K562 treated with DMSO at 1 percent for 48 hours (cell line): ENCODE data around the gene KAT2A. TPM values are rescaled to one million over a fixed set of nuclear protein-coding genes. Genes with fewer than 3 reads are reported as not detected.

Experiments used
- total RNA-seq: library from RNA; unstranded; fragments of 300-600 nt; gene quantifications from 2 replicates; pipeline ENCODE4 v1.2.3, GENCODE V29; 2022; ENCODE audit warnings: low replicate concordance; ENCODE audit errors: extremely low read depth

Gene KAT2A
- not detected in 2 replicates for total RNA-seq

GRCh38 chr17:42120770-42121769 is at the start of gene KAT2A:
TSS of gene KAT2A (minus strand) at chr17:42121367. CDS start at chr17:42121304, 63 bp downstream.

GRCh38 chr17:42122371-42123303 is 1.5 kb upstream of the KAT2A start, which contains the start of gene HSPB9:
TSS of gene HSPB9 (plus strand) at chr17:42122804. CDS start at chr17:42122851, 47 bp downstream.

GRCh38 chr17:42112552-42113176 is 8.5 kb downstream of the KAT2A start, which contains the start of gene DHX58:
TSS of gene DHX58 (minus strand) at chr17:42112714. CDS start at chr17:42111892, 822 bp downstream.

GRCh38 chr17:42097691-42098631 is 23.2 kb downstream of the KAT2A start, which contains the start of gene ZNF385C:
TSS of gene ZNF385C (minus strand) at chr17:42098473. CDS start at chr17:42063056, 35,417 bp downstream.

Other genes starting within 250 kb of the KAT2A start
- not detected in 2 replicates for gene ACLY, start 202.4 kb downstream of the KAT2A start, total RNA-seq
- gene ODAD4, start 190.8 kb downstream of the KAT2A start, total RNA-seq, result not detected in 2 replicates
- gene CNP, start 154.6 kb downstream of the KAT2A start, total RNA-seq, result not detected in 2 replicates
- 468 TPM in 1 of 2 replicates, not detected in the other for gene DNAJC7, start 103.9 kb downstream of the KAT2A start, total RNA-seq
- not detected in 2 replicates for gene NKIRAS2, start 101.3 kb downstream of the KAT2A start, total RNA-seq
- gene C17orf113, start 70.8 kb downstream of the KAT2A start, total RNA-seq, result not detected in 2 replicates
- gene ZNF385C, start 22.9 kb downstream of the KAT2A start, total RNA-seq, result not detected in 2 replicates
- not detected in 2 replicates for gene DHX58, start 8.7 kb downstream of the KAT2A start, total RNA-seq
- not detected in 2 replicates for gene HSPB9, start 1.4 kb upstream of the KAT2A start, total RNA-seq
- not detected in 2 replicates for gene RAB5C, start 33.6 kb upstream of the KAT2A start, total RNA-seq
- gene KCNH4, start 59.8 kb upstream of the KAT2A start, total RNA-seq, result not detected in 2 replicates
- not detected in 2 replicates for gene HCRT, start 64.1 kb upstream of the KAT2A start, total RNA-seq
- not detected in 2 replicates for gene GHDC, start 73.1 kb upstream of the KAT2A start, total RNA-seq
- gene STAT5B, start 155.0 kb upstream of the KAT2A start, total RNA-seq, result 69.5 TPM in 1 of 2 replicates, not detected in the other
- gene STAT5A, start 167.1 kb upstream of the KAT2A start, total RNA-seq, result 406 TPM in 1 of 2 replicates, not detected in the other